Erythroblast (primary cell): ENCODE data around the gene SHOC1.

Source experiments
- GATA1 ChIP-seq: IDR thresholded peaks from 2 replicates; pipeline ENCODE4 v1.6.1; 2011; ENCODE audit warnings: low read depth, mild to moderate bottlenecking, control low read depth, low read length, moderate library complexity
- POLR2A ChIP-seq: IDR thresholded peaks from 2 replicates; pipeline ENCODE4 v1.6.1; 2011; ENCODE audit warnings: mild to moderate bottlenecking, low read length

GRCh38 chr9:111795557-111795839 lies 761 bp upstream of the SHOC1 start:
- TF ChIP-seq POLR2A (no peak), GATA1 (no peak)
